22Rv1 (cell line): ENCODE results near the gene ZMPSTE24.
A peak's percentile ranks its signal among the peaks of the same experiment; 100 is the strongest.

Experiments used
- CTCF ChIP-seq: fragments of 450-650 bp; IDR thresholded peaks from 2 replicates; pipeline ENCODE4 v1.5.1; 2017; ENCODE audit warnings: mild to moderate bottlenecking
- ZFX ChIP-seq: fragments of 450-650 bp; IDR thresholded peaks from 2 replicates; pipeline ENCODE4 v1.6.1; 2017; ENCODE audit warnings: antibody characterized with exemption, borderline replicate concordance

GRCh38 chr1:40257688-40258444, at the start of gene ZMPSTE24:
- TF ChIP-seq CTCF = no peak
- TF ChIP-seq ZFX = 0 out of 2 replicates have a peak, but pooled peaks have one; percentile 48
